Mucosa of gallbladder (tissue), 1 donor: ENCODE results near the gene STK35. TPM values are rescaled to one million over a fixed set of nuclear protein-coding genes. Genes with fewer than 3 reads are reported as not detected.
A peak's percentile ranks its signal among the peaks of the same experiment; 100 is the strongest.

Source experiments
- DNase-seq: peaks from one replicate; pipeline ENCODE4 v3.0.0-alpha.2; 2020; ENCODE audit warnings: low spot score
- total RNA-seq: library from RNA; stranded (reverse); gene quantifications from one replicate; pipeline ENCODE4 v1.2.1, GENCODE V29; 2021
- donor health status: DM: no; HTN: no; CAD: no.

The STK35 gene
- total RNA-seq, 1 donor from 2014 or later = 21.0 TPM

DNA sequence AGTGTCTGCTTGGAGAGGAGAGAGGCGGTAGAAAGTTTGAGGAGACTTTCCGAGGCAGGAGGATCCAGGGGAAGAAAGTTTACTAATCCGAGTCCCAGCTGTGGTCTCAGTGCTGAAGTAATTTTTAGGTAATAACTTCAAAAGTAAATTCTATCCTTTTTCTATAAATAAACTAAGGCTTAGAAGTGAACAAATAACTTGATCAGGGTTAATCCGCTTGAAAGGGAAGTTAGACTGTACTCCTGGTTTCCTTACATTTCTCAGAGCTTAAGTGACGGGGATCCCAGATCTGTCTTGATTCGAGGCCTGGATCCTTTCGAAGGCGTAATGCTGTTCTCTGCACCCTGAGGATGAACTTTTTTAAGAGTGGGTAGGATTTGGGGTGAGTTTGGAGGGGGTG, 2.6 kb downstream of the STK35 start:
- DNase-seq = no peak

- DNase-seq = no peak
Measured at GRCh38 chr20:2108498-2108897, 6.9 kb downstream of the STK35 start.

- no peak for DNase-seq
Measured at GRCh38 chr20:2108987-2109386, 7.4 kb downstream of the STK35 start.

DNA sequence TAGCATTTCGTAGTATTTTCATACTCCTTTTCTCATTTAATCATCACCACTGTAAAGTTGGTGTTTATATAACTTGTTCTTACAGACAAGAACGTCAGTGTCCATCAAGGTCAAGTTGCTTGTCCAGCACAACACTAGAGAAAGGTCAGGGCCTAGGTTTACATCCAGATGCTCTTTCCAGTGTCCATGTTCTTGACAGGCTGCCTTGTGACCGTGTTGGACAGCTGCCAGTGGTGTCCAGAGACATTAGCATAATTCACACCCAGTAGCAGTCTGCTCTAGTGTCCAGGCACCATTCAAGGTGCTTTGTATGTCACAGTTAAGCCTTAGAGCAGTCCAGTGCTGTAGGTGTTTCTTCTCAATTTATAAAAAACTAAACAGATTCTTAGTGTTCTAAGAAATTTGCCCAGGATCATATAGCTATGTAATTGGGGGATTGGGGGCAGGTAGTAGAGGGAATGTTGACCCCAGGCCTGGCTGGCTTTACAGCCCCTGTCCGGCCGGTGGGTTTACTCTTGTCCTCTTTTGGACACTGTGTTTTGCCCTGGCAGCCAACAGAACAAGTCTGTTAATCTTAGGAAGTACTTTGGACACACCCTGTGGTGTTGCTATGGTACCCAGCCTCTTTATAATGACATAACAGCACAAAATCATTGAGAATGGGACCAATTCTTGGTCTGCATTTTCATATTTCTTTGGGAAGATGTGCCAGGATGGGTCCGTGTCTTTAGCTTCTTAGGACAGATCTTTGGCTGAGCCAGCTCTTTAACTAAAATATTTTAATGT, 8.0 kb downstream of the STK35 start:
- DNase-seq = peak; percentile 46

DNA sequence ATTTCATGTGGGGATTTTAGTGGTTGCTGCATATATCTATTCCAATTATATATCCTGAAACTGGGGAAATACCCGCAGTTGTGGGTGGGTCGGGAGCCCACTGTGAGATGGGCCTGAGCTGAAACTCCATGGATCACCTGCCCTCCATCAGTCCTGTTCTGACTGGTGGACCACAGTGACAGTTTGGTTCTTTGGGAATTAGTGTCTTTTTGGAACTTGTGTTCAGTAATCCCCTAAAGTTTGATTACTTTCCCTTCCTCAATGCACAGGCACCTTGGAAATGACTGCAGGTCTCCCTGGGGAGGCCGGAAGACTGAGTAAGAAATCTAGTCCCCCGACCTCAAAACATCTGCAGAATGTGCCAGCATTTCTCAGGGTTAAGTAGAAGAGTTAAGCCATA, 11.3 kb downstream of the STK35 start:
- DNase-seq = no peak

DNA sequence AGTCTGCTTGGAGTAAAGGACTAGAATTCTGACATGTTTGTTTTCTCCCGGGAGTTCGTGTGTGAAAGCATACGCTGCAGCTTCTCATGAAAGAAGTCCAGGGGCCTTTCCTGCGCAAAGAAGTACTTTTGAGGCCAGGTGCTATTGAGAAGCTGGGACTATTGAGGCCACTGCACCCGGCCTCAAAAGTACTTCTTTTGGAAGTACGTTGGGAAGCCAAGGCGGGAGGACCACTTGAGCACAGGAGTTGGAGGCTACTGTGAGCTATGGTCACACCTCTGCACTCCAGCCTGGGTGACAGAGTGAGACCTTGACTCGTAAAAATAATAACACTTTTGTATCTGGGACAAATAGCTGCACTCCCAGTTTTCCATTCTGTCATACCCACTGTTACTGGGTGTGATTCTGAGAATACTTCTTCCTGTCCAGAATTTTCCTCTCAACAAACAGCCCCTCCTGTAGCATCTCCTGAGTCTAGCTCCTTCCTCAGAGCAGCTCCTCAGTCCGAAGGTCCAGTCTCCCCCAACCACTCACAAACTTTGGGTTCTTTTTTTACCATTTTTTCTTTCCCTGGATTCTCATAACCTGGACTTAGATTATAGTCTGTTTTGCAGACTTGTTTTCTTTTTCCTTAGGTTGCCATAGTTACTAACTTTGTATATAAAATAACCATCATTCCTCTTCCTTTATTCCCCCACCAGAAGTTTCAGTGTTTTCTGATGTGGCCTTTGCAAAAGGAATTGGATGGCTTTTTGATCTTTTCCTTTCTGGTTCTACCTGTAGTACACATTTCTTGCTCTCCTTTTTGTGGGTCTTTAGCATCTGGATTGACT, 12.7 kb downstream of the STK35 start:
- no peak for DNase-seq

DNA sequence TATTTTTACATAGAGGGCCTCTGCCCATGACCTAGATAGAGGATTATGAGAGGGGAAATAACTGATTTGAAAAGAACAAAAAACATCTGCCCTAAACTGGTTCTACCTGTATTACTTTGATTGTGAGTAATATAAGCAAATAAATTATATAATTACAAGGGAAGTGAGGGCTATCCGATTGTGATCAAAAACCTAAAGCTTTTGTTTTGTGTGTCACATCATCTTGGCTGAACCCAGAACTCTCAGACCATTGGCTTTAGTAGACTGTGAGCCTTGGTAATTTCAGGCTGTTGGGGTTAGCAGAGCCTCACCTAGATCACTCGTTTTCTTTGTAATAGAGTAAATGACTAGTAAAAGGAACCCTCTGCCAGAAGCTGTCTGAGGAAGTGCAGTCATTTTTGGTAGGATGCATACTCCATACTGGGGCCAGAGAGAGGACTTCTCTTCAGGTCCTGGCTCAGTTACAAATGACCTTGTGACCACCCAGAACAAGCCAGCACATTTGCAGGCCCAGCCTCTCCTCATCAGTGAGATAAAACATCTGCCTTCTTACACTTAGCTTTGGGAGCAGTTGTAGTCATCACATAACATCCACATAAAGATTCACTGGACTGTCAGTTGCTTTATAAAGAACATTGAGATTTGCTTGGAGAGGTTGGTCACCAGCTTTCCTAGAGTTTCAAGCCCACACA, 13.5 kb downstream of the STK35 start:
- DNase-seq = peak; percentile 47

DNA sequence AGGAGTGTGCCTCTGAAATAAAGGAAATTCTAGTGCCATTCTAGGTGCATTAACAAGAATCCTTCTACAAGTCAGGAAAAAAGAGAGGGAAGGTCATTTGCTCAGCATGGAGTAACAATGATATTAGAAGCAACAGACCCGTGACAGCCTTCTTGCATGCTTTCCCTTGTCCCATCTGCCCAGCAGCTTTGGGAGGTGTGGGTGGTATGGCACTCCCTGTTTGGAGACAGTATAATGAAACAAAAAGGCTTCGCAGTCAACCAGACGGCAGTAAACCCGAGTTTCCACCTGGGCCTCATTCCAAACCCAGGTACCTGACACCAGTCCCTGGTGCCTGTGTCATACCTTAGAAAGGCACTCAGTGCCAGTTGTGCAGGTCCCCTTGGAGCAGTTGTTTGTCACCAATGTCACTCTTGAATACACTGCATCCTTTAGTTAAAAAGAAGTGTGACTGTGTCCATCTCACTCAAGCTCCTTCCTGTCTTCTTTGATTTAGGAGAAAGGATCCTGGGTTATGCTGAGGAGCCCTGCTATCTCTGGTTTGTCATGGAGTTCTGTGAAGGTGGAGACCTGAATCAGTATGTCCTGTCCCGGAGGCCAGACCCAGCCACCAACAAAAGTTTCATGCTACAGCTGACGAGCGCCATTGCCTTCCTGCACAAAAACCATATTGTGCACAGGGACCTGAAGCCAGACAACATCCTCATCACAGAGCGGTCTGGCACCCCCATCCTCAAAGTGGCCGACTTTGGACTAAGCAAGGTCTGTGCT, 14.7 kb downstream of the STK35 start:
- no peak for DNase-seq

GRCh38 chr20:2118783-2119182, 17.2 kb downstream of the STK35 start:
- no peak for DNase-seq

GRCh38 chr20:2122936-2123335, 21.3 kb downstream of the STK35 start:
- DNase-seq = no peak

- no peak for DNase-seq
Measured at GRCh38 chr20:2123720-2124119, 22.1 kb downstream of the STK35 start.

DNA sequence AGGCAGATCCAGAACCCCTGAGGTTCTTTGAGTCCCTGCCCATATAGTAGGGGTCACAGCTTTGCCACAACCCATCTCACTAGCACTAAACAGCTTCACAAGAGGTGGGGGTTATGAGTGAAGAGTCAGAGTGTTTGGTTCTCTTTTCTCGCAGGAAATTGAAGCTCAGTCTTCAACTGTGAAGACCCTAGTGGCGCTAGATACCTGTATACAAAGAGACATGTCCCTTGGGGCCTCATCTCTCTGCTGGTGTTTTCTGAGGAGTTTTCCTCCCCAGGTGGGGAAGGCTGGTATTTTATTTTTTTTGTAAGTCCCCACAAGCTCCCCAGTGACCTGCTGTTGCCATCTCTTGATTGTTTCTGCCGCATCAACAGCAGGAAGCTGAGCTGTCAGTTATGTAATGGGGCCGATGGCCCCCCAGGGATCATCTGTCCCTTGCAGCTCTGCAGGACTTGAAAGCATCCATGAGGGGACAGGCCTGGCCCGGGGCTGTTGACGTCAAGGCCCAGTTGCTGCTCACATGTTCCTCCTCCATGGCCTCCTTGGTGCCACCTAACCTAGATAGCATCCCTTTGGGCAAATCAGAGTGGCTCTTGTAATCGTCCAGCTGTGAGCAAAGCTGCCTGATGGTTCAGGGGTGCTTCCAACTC, 23.1 kb downstream of the STK35 start:
- DNase-seq = no peak

DNA sequence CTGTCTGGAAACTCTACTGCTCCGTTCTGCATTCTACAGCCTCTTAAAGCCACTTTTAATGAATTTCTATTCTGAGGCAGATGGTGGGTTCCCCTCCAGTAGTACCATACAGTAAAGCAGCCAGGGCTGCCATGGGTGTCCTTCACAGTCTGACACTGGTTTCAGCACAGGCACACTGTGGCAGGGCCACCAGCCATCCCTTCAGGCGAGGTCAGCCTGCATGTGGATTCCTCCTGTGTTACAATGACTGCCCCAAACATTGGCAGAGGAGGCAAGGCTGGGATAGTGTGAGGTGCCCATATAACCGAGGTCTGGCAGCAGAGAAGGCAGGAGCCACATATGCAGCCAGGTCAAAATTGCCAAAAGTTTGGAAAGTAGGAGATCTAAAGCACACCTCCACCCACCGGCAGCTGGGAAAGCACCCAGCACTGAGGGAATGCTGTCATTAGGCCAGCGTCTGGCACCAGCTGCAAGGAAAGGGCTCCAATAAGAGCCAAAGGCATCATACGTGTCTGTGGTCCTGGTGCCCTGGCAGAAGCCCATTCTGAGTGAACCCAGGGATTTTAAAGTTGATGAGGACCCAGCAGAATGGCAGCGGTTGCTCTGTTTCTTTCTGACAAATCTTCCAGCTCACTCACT, 24.0 kb downstream of the STK35 start:
- DNase-seq = no peak

DNA sequence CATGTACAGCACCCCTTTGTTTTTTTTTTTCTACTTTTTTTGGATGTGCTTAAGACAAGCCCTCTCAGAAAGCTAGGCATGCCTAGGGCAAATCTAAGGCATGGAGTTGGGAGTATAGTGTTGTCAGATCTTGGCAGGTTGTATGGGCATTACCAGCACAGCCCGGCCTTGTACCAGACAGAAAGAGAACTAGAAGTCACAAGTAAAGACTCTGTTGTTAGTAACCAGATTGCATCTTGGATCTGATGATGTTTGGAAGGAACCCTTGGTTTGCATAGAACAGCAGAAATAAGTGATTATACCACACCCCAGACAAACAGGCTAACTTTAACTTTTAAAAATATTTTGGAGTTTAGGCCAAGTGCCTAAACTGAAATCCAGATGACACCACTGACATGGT, 25.6 kb downstream of the STK35 start:
- DNase-seq = no peak

DNA sequence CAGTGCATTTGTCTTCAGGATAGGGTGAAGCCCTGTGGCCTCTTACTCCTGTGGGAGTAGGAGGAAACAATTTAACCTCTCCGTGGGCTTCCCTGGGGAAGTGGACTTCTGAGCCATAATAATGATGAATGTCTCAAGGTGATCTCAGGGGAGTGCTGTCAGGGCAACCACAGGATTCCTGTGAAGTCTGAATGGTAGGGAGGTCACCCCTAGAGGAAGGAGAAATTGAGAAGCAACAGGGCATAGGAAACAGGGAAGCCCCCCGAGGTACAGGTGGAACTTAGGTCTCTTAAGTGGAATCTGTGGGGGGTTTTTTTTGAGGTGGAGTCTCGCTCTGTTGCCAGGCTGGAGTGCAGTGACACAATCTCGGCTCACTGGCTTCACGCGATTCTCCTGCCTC, 26.9 kb downstream of the STK35 start:
- DNase-seq = no peak

DNA sequence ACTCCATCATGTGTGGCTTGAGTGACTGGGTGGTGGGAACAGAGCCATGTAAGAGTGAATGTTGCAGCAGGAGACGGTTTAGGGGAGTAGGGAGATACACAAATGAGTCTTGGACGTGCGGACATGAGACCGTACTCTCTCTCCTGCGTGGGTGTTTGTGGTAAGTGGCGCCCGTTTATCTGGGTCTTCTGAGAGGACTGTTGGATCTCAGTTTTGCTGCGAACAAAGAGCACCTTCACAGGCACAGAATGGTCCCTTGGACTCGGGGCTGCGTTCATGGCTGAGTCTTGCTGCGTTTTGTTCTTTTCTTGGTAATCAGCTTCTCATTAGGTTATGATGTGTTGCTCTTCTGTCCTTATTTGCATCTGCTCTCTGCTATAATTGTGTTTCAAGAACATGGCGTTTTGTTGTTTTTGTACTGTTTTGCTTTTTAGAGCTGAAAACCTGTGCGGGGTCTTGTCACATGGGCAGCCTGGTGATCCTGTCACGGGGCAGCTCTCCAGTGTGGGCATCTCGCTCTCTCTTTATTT, 28.5 kb downstream of the STK35 start:
- no peak for DNase-seq

- DNase-seq = no peak
Measured at GRCh38 chr20:2130683-2131082, 29.1 kb downstream of the STK35 start.

GRCh38 chr20:2131366-2131765, 29.7 kb downstream of the STK35 start:
- no peak for DNase-seq

DNA sequence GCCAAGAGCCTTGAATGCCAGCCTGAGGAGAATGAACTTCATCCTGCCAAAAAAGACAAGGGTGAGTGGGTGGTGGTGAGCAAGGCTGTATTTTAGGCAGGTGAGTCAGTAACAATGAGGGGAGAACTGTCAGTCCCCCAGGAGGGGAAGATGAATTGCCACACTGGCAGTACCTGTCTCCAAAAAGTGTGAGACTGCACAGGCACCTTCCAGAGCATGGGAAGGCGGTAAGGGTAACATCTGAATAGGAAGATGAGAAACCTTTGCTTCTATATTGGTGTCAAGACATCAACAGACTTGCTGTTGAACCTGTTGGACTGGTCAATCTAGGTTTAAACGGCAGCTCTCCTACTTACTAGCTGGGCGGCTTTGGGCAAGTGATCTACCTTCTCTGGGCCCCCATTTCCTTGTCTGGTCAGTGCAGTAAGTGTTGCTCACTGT, 30.9 kb downstream of the STK35 start:
- DNase-seq = no peak
